NCI-H2081 treated with DMSO at 0.1 percent for 48 hours (cell line): Measurements from ENCODE around the gene CHRNA4.
"Not testable (repeated sequence)": the region's sequence is repeated elsewhere in the genome, so short reads cannot be mapped to it uniquely, and the experiment has no call there.

ENCODE experiments used
- DNase-seq: peaks from one replicate; lab custom pipeline; 2025; lab: John Stamatoyannopoulos, UW

CHRNA4 gene

DNA sequence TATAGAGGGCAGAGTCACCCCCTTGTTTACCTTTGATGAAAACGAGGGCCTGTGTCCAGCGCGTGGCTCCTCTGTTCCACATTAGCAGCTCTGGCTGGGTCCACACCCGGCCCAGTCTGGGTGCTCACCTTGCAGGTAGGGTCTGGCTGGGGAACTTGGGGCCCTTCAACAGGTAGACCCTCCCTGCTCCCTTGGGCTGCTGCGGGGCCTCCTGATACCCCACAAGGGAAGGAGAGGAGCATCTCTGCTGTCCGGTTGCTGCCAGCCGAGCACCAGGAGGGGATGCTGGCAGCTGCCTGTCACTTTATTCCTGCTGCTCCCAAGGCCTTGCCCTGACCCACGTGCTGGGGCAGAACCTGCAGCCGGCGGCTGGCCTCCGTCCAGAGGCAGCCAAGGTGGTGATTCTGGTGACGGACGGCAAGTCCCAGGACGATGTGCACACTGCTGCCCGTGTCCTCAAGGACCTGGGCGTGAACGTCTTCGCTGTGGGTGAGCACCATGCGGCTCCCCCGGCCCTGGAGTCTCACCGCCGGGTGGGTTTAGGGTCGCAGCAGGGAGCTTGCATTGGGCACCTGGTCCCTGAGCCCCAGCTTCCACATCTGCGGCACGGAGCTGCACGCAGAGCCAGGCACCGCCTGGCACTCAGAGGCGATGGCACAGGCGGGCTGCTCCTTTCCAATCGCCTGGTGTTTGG is 52.8 kb downstream of the CHRNA4 start:
- DNase-seq: no peak

GRCh38 chr20:63307538-63308217 is 53.5 kb downstream of the CHRNA4 start:
- no peak for DNase-seq

DNA sequence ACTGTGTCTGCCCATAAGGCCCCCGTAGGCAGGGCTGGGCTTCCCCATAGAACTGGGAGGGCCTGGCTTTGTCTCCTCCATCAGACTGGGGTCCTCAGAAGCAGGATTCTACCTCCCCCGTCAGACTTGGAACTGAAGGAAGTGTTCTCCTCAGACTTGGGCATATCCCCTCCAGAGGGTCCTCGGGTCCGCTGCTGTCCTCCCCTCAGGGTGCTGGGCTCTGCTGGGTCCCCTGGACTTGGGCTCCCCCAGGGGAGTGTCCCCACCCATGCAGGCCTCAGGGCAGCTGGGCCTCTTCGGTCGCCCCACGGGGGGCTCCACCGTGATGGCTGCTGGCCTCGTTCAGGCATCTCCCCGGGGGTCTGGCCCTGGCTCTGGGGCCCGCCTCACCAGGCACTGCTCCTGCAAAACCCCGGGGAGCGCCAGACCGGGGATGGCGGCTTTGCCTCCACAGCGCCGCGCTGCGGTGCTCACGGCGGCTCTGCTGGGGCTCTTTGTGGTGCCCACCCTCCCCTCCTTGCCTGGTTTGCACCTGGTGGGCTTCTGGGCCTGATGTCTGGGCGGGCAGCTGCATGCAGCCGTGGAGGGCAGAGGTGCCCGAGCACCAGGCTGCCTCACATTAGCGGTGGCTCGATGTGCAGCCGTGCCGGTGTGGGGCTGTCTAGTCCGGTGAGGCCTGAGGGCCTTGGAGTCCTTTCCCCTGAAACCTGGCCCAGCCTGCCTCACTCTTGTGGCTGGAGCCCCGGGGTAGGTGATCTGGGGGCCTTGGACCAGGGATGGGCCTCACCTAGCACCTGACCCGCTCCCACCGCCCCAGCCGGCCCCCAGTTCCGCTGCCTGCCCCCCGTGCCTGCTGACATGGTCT is 54.2 kb downstream of the CHRNA4 start:
- DNase-seq: no peak

DNA sequence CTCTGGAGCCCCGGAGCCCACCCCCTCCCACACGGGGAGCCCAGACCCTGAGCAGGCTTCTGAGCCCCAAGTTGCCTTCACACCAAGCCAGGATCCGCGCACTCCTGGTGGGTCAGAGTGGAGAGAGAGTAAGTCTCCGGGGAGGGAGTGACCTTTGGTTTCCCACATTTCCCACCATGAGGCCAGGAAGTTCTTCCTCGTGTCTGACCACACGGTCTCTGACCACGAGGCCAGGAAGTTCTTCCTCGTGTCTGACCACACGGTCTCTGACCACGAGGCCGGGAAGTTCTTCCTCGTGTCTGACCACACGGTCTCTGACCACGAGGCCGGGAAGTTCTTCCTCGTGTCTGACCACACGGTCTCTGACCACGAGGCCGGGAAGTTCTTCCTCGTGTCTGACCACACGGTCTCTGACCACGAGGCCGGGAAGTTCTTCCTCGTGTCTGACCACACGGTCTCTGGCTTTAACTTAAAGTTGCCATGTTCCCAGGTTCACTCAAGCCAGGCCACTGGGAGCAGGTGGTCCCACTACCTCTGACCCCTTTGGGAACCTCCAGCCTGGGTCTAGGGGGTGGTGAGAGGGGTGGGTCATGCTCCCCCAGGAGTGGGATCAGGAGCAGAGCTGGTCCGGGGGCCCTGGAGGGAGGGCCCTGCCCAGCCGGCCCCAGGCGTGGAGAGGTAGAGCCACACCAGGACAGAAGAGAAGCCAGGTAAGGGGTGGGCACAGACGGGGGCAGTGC is 55.0 kb downstream of the CHRNA4 start:
- not testable (repeated sequence) for DNase-seq

DNA sequence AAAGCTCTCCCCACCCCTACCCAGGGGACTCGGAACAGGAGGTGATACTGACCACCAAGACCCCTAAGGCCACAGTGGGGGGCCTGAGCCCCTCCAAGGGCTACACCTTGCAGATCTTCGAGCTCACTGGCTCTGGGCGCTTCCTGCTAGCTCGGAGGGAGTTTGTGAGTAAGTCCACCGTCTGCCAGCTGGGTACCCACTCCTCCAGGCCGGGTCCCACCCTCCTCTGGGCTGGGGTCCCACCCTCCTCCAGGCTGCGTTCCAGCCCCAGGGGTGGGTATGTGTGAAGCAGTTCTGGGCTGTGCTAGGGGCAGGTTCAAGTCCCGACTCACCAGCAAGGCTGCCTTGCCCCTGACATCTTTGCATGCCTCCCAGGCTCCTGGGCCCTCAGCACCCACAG is 55.8 kb downstream of the CHRNA4 start:
- DNase-seq: no peak

DNA sequence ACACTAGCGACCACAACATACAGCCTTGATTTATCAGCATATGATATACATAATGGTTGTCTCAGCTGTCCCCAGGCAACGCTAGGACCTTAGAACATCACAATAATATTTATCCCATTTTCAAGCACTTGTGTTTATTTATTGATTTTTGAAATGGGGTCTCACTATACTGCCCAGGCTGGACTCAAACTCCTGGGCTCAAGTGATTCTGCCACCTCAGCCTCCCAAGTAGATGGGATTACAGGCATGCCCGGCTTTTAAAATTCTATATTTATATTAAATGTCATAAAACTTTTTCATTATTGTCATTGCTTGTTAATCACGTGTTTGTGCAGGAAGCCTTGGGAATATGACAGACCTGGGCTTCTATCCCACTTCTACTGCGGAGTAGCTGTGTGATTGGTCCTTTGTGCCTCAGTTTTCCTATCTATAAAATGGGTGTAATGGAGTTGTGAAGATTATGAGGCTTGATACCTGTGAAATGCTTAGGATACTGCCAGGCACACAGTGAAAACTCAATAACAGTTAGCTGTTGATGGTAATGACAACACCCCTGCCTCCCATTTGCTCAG is 58.0 kb downstream of the CHRNA4 start:
- no peak for DNase-seq

DNA sequence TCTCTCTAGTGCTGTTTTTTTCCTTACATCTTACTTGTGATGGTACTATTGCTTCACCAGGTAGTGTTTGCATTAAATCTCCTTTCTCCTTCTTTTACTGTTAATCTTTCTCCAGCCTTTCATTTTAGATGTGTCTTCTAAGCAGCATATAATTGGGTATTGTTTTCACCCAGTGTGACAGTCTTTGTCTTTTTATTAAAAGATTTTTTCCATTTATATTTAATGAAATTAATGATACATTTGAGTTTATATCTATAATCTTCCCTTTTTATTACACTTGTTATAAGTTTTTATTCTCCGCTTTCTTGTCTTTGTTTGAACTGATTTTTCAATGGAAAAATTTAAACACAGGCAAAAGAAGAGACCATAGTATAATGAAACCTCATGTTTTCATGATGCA is 59.5 kb downstream of the CHRNA4 start:
- DNase-seq: no peak

DNA sequence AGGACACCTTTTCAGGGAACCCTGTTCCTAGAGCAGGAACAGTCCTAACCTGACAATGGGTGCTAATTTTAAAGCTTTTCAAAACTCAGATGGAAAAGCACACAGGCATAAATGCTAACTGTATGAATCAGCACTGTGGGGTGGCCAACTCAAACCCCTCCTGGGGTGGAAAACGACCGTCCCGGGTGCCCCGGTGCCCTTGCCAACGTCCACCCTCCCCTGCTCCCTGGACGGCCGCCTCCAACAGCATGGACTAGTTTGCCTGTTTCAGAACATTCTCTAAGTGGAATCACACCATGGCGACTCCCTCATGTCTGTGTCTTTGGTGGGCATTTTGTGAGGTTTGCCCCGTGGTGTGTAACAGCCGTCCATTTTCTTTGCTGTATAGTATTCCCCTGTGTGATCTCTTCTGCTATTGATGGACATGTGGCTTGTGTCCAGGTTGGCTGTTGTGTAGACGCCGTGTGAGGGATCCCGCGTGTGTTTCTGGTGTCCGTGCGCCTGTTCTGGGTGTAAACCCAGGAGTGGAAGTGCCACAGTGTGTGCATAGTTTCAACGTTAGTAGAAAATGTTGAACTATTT is 62.3 kb downstream of the CHRNA4 start:
- DNase-seq: no peak

DNA sequence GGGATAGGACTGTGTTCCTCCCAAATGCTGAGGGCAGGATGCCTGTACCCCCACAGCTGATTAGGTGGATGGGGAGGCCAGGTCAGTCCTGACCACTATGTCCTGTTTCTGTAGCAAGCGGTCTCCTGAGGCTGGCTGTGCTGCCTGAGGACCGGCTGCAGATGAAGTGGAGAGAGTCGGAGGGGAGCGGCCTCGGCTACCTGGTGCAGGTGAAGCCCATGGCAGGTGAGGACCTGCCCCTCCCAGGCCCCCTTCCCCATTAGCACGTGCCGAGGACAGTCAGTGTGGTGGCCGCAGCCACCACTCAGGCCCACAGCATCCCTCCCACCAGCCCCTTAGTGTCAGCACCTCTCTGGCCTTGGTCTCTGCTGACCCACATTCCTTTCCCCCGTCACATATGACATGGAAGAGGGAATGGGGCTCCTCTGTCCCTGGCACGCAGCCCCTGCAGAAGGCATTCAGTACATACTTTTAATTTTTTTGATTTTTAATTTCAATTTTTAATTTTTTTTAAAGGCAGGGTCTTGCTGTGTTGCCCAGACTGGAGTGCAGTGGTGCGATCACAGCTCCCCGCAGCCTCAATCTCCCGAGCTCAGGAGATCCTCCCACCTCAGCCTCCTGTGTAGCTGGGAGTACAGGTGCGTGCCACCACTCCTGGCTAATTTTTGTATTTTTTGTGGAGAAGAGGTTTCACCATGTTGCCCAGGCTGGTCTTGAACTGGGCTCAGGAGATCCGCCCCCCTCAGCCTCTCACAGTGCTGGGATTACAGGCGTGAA is 63.2 kb downstream of the CHRNA4 start:
- DNase-seq: no peak

- DNase-seq: no peak
These were observed 63.8 kb downstream of the CHRNA4 start for GRCh38 chr20:63297371-63297781.

GRCh38 chr20:63296531-63297299 is 64.4 kb downstream of the CHRNA4 start:
- DNase-seq: no peak

- DNase-seq: no peak
These were observed 65.3 kb downstream of the CHRNA4 start for GRCh38 chr20:63295846-63296245.

DNA sequence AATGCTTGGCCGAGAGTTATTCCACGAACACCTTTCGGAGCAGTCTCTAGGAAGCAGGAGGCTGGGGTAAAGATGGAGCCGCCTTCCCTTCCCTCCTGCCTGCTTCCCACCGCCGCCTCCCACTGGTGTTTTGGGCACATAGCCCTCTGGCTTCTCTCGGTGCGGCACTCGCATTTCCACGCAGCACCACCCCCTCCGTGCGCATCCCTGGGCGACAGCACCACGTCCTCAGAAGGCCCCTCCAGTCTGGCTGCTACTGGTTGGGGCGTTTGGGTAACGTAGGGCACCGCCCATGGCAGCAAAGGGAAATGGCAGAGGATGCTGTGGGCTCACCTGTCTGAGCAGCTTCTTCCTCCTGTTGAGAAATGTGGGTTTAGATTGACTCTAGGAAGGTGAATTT is 65.7 kb downstream of the CHRNA4 start:
- DNase-seq: no peak

GRCh38 chr20:63295018-63295417 is 66.1 kb downstream of the CHRNA4 start:
- no peak for DNase-seq

DNA sequence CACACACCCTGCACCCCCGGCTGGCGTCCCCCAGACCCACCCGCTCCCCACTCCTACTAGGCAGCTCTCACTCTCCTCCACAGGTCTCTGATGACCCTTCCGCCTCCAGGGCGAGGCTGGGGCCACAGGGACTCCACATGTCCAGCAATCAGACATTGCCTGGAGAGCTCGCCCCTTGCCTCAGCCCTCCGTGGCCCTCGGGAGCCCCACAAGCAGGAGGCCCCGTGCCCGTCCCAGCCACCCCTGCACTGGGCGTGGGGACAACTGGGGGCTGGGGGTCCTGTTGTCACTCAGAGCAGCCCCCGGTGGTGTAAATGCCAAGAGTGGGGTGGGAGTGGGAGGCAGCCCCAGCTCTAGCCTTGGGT is 66.6 kb downstream of the CHRNA4 start:
- DNase-seq: no peak

DNA sequence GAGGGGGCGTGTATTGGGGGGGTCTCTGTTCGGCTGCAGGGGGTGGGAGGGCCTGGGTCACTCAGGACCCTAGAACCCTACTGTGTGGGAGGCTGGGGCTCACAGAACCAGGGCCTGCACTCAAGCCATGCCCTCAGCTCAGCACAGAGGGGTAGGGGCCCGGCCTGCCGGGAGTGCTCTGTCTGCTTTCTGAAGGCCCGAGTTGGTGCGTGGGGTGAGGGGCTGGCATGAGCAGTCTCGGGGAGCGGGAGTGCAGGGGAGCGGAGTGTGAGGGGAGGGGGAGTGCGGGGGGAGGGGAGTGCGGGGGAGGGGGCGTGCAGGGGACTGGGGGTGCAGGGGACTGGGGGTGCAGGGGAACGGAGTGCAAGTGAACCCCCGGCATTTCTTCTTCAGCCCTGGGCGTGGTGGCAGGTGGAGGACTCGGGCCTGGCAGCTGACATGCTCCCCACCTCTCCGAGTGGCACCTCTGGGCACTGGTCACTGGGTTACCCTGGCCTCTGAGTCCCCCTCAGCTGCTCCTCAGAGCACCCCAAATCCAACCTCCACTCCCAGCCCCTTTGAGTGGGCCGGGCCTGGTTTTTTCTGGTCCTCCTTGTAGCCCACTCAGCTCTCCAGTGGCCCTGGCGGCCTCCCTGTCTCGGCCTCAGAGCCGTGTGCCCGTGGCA is 67.1 kb downstream of the CHRNA4 start:
- DNase-seq: no peak

DNA sequence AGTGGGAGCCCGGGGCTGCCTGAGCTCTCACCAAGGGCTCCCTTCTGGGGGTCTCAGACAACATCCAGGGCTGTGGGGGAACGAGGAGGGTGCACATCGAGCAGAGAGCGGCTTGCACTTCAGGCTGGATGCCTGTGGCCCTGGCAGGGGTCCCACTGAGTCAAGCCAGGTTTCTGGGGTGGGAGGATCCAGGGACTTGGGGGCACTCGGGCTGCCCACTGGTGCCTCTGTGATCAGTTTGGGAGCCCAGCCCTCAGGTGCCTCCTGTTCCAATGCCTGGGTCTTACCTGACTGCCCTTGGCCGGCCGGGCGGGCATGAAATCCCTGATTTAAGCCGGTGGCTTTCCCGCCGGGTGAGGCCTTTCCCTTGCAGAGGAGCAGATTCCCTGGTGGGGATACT is 67.7 kb downstream of the CHRNA4 start:
- no peak for DNase-seq
